H1 (cell line): ENCODE measurements around the gene TFAP2E. TPM values are rescaled to one million over a fixed set of nuclear protein-coding genes. Genes with fewer than 3 reads are reported as not detected.

ENCODE experiments used
- polyA plus RNA-seq, 7 experiments: library from polyadenylated mRNA; depleted of rRNA in 3 of 7; stranded (reverse) in 5 of 7; unstranded in 2 of 7; fragments of >200 nt in 5 of 7; fragments of 200-250 nt in 2 of 7; gene quantifications; 1 replicate in 5 of 7; 2 replicates in 1 of 7; 4 replicates in 1 of 7; pipeline versions ENCODE4 v1.2.1 to v1.2.3, GENCODE V29; 2011 to 2013; ENCODE audit warnings: missing spikeins in 2 of 7, mixed read lengths in 2 of 7
- total RNA-seq: library from RNA; stranded (reverse); fragmentation: NEBNext Ultra II Directional; extraction: Animal tissue kit (Norgen Biotek cat#: 25700); gene quantifications from 2 replicates; pipeline ENCODE4 v1.2.1, GENCODE V29; 2021
- TF ChIP-seq, protein P1 (sequence below): fragments of 300-600 bp; sonication (generic); IDR thresholded peaks from 2 replicates; pipeline ENCODE4 v1.7.1; 2012; ENCODE audit warnings: low read length, moderate library complexity, mild to moderate bottlenecking, inconsistent platforms; ENCODE audit not compliant: insufficient replicate concordance

TFAP2E gene
- total and polyA plus RNA-seq, 2 of the 8 experiments (the other 6 are each of a cell fraction or from before 2014, with no cell fraction given), result 0.24 to 0.50 TPM

DNA sequence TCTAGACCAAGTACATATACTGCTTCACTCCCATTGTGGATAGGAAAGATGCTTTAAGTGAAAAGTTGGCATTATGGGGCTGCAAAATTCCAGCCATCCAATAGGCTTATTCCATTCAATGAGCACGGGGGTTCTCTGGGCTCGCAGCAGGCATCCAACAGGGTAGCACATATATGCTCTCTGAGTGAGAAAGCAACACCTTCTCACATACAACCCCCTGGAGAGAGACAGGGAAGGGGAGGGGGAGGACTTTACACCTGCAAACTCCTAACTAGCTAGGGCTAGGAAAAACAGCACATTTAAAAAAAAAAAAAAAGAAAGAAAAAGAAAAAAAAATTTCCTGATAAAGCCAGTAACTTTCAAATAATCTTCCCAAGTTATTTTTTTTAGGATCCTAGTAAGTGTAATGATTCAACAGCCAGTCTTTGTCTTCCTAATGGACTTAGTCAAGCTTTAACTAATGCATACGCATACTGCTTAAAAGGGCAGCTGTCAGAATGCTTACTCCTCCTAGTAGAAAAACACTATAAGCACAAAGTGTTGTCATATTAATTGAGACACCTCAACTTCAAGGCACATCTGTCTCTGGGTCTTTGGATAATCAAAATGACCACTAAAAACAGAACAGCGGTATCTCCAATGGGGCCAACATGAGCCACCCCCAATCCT lies 49.5 kb downstream of the TFAP2E start (continued):
- TF ChIP-seq, protein P1, sequence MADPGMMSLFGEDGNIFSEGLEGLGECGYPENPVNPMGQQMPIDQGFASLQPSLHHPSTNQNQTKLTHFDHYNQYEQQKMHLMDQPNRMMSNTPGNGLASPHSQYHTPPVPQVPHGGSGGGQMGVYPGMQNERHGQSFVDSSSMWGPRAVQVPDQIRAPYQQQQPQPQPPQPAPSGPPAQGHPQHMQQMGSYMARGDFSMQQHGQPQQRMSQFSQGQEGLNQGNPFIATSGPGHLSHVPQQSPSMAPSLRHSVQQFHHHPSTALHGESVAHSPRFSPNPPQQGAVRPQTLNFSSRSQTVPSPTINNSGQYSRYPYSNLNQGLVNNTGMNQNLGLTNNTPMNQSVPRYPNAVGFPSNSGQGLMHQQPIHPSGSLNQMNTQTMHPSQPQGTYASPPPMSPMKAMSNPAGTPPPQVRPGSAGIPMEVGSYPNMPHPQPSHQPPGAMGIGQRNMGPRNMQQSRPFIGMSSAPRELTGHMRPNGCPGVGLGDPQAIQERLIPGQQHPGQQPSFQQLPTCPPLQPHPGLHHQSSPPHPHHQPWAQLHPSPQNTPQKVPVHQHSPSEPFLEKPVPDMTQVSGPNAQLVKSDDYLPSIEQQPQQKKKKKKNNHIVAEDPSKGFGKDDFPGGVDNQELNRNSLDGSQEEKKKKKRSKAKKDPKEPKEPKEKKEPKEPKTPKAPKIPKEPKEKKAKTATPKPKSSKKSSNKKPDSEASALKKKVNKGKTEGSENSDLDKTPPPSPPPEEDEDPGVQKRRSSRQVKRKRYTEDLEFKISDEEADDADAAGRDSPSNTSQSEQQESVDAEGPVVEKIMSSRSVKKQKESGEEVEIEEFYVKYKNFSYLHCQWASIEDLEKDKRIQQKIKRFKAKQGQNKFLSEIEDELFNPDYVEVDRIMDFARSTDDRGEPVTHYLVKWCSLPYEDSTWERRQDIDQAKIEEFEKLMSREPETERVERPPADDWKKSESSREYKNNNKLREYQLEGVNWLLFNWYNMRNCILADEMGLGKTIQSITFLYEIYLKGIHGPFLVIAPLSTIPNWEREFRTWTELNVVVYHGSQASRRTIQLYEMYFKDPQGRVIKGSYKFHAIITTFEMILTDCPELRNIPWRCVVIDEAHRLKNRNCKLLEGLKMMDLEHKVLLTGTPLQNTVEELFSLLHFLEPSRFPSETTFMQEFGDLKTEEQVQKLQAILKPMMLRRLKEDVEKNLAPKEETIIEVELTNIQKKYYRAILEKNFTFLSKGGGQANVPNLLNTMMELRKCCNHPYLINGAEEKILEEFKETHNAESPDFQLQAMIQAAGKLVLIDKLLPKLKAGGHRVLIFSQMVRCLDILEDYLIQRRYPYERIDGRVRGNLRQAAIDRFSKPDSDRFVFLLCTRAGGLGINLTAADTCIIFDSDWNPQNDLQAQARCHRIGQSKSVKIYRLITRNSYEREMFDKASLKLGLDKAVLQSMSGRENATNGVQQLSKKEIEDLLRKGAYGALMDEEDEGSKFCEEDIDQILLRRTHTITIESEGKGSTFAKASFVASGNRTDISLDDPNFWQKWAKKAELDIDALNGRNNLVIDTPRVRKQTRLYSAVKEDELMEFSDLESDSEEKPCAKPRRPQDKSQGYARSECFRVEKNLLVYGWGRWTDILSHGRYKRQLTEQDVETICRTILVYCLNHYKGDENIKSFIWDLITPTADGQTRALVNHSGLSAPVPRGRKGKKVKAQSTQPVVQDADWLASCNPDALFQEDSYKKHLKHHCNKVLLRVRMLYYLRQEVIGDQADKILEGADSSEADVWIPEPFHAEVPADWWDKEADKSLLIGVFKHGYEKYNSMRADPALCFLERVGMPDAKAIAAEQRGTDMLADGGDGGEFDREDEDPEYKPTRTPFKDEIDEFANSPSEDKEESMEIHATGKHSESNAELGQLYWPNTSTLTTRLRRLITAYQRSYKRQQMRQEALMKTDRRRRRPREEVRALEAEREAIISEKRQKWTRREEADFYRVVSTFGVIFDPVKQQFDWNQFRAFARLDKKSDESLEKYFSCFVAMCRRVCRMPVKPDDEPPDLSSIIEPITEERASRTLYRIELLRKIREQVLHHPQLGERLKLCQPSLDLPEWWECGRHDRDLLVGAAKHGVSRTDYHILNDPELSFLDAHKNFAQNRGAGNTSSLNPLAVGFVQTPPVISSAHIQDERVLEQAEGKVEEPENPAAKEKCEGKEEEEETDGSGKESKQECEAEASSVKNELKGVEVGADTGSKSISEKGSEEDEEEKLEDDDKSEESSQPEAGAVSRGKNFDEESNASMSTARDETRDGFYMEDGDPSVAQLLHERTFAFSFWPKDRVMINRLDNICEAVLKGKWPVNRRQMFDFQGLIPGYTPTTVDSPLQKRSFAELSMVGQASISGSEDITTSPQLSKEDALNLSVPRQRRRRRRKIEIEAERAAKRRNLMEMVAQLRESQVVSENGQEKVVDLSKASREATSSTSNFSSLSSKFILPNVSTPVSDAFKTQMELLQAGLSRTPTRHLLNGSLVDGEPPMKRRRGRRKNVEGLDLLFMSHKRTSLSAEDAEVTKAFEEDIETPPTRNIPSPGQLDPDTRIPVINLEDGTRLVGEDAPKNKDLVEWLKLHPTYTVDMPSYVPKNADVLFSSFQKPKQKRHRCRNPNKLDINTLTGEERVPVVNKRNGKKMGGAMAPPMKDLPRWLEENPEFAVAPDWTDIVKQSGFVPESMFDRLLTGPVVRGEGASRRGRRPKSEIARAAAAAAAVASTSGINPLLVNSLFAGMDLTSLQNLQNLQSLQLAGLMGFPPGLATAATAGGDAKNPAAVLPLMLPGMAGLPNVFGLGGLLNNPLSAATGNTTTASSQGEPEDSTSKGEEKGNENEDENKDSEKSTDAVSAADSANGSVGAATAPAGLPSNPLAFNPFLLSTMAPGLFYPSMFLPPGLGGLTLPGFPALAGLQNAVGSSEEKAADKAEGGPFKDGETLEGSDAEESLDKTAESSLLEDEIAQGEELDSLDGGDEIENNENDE, result peak; percentile 27
